PC-9 (cell line): Measurements from ENCODE around the gene TPK1.

Experiments used
- CTCF ChIP-seq: fragments of 200-600 bp; sonication (generic); conservative IDR thresholded peaks from 2 replicates; pipeline ENCODE4 v1.6.1; 2017; ENCODE audit warnings: mixed run types, antibody characterized with exemption, mild to moderate bottlenecking, moderate library complexity
- EZH2 ChIP-seq: fragments of 200-600 bp; sonication (generic); IDR thresholded peaks from 2 replicates; pipeline ENCODE4 v1.8.0; 2017; ENCODE audit warnings: antibody characterized with exemption, low read depth

- no peak for TF ChIP-seq CTCF
- TF ChIP-seq EZH2 = no peak
Observed at GRCh38 chr7:144819566-144819965, 16.3 kb downstream of the TPK1 start.
